H1 (cell line): ENCODE results near the gene CSHL1.

ENCODE experiments used
- BACH1 ChIP-seq: IDR thresholded peaks from 2 replicates; pipeline ENCODE4 v1.6.1; 2012; ENCODE audit warnings: low read length, improper control_type of control experiment
- BCL11A ChIP-seq, 2 experiments: IDR thresholded peaks; one replicate each; pipeline ENCODE4 v1.6.1; 2011; ENCODE audit warnings: low read depth in 2 of 2, low read length in 2 of 2, mild to moderate bottlenecking in 2 of 2
- EZH2 ChIP-seq: fragments of 200-600 bp; sonication (generic); IDR thresholded peaks from 2 replicates; pipeline ENCODE4 v1.7.1; 2012; ENCODE audit warnings: low read depth, mild to moderate bottlenecking, moderate library complexity, low read length, inconsistent platforms; ENCODE audit not compliant: severe bottlenecking
- FOSL1 ChIP-seq: IDR thresholded peaks from 2 replicates; pipeline ENCODE4 v1.6.1; 2011; ENCODE audit warnings: mild to moderate bottlenecking, low read depth, low read length, moderate library complexity; ENCODE audit not compliant: insufficient read depth
- GTF2F1 ChIP-seq: IDR thresholded peaks from 2 replicates; pipeline ENCODE4 v1.6.1; 2012; ENCODE audit warnings: low read depth, low read length, improper control_type of control experiment, borderline replicate concordance
- POLR2A ChIP-seq, 2 experiments: IDR thresholded peaks; 1 replicate in 1 of 2; 2 replicates in 1 of 2; pipeline ENCODE4 v1.6.1; 2011; ENCODE audit warnings: low read depth in 2 of 2, low read length in 2 of 2, mild to moderate bottlenecking in 2 of 2; ENCODE audit errors: control extremely low read depth in 1 of 2
- POLR2AphosphoS5 ChIP-seq: IDR thresholded peaks from 2 replicates; pipeline ENCODE4 v1.6.1; 2011; ENCODE audit warnings: low read depth, low read length
- TF ChIP-seq, protein P1 (sequence below), 3 experiments: IDR thresholded peaks; 1 replicate in 2 of 3; 2 replicates in 1 of 3; pipeline versions ENCODE4 v1.5.1 to v1.6.1; 2011; ENCODE audit warnings: low read length in 3 of 3, mild to moderate bottlenecking in 3 of 3, inconsistent platforms in 2 of 3, low read depth in 1 of 3, moderate library complexity in 1 of 3; ENCODE audit not compliant: insufficient read depth in 1 of 3; ENCODE audit errors: control extremely low read depth in 1 of 3
- TF ChIP-seq, protein P2 (sequence below): IDR thresholded peaks from 2 replicates; pipeline ENCODE4 v1.6.1; 2012; ENCODE audit warnings: low read length, inconsistent platforms

DNA sequence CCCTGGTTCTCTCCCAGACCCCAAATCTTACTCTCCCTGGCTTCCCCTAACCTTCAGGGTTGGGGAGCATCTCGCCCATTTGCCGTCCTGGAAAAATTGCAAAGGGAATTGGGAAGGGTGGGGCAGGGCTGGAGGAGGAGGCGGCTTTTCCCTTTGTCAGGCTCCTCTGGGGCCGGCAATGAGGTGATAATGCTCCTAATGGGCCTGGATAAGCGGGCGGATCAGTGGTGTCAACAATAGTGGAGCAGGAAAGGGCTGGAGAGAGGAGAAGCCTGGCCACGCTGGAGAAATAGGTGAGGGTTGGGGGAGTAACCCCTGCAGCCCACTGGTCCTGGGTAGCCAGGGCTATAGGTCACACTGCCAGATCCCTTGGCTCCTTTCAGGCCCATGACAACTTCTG is 49.4 kb upstream of the CSHL1 start:
- TF ChIP-seq, protein P1, sequence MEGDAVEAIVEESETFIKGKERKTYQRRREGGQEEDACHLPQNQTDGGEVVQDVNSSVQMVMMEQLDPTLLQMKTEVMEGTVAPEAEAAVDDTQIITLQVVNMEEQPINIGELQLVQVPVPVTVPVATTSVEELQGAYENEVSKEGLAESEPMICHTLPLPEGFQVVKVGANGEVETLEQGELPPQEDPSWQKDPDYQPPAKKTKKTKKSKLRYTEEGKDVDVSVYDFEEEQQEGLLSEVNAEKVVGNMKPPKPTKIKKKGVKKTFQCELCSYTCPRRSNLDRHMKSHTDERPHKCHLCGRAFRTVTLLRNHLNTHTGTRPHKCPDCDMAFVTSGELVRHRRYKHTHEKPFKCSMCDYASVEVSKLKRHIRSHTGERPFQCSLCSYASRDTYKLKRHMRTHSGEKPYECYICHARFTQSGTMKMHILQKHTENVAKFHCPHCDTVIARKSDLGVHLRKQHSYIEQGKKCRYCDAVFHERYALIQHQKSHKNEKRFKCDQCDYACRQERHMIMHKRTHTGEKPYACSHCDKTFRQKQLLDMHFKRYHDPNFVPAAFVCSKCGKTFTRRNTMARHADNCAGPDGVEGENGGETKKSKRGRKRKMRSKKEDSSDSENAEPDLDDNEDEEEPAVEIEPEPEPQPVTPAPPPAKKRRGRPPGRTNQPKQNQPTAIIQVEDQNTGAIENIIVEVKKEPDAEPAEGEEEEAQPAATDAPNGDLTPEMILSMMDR (IDR thresholded peaks at IDR 0.05; ENCODE audit: control extremely low read depth in 1 of 3, insufficient read depth in 1 of 3, low read depth in 1 of 3, low read length in 3 of 3) = no peak
- TF ChIP-seq BACH1 (no peak), EZH2 (no peak), POLR2A (IDR thresholded peaks at IDR 0.05; ENCODE audit: control extremely low read depth in 1 of 2, low read depth in 2 of 2, low read length in 2 of 2) (no peak), POLR2AphosphoS5 (no peak), BCL11A (IDR thresholded peaks at IDR 0.05; ENCODE audit: low read depth in 2 of 2, low read length in 2 of 2) (no peak), GTF2F1 (no peak), FOSL1 (no peak)
- TF ChIP-seq, protein P2, sequence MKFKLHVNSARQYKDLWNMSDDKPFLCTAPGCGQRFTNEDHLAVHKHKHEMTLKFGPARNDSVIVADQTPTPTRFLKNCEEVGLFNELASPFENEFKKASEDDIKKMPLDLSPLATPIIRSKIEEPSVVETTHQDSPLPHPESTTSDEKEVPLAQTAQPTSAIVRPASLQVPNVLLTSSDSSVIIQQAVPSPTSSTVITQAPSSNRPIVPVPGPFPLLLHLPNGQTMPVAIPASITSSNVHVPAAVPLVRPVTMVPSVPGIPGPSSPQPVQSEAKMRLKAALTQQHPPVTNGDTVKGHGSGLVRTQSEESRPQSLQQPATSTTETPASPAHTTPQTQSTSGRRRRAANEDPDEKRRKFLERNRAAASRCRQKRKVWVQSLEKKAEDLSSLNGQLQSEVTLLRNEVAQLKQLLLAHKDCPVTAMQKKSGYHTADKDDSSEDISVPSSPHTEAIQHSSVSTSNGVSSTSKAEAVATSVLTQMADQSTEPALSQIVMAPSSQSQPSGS = no peak
